Measurements from ENCODE around the gene EIF2B4. TPM values are rescaled to one million over a fixed set of nuclear protein-coding genes. Genes with fewer than 3 reads are reported as not detected.

EIF2B4 gene
- total and polyA plus RNA-seq, 9 of the 15 experiments (the other 6 are each of a cell fraction or from before 2014, with no cell fraction given), result 29.7 to 80.3 (median 58.9) TPM

- H3K79me2 ChIP-seq (ENCODE audit: control insufficient read depth, insufficient read depth, low read length), result peaks cover 31% of the 10 kb centered on the region
- TF ChIP-seq RBM34 (IDR thresholded peaks at IDR 0.05; ENCODE audit: borderline replicate concordance, insufficient read depth, low read length), result no peak
- TF ChIP-seq, protein P1, sequence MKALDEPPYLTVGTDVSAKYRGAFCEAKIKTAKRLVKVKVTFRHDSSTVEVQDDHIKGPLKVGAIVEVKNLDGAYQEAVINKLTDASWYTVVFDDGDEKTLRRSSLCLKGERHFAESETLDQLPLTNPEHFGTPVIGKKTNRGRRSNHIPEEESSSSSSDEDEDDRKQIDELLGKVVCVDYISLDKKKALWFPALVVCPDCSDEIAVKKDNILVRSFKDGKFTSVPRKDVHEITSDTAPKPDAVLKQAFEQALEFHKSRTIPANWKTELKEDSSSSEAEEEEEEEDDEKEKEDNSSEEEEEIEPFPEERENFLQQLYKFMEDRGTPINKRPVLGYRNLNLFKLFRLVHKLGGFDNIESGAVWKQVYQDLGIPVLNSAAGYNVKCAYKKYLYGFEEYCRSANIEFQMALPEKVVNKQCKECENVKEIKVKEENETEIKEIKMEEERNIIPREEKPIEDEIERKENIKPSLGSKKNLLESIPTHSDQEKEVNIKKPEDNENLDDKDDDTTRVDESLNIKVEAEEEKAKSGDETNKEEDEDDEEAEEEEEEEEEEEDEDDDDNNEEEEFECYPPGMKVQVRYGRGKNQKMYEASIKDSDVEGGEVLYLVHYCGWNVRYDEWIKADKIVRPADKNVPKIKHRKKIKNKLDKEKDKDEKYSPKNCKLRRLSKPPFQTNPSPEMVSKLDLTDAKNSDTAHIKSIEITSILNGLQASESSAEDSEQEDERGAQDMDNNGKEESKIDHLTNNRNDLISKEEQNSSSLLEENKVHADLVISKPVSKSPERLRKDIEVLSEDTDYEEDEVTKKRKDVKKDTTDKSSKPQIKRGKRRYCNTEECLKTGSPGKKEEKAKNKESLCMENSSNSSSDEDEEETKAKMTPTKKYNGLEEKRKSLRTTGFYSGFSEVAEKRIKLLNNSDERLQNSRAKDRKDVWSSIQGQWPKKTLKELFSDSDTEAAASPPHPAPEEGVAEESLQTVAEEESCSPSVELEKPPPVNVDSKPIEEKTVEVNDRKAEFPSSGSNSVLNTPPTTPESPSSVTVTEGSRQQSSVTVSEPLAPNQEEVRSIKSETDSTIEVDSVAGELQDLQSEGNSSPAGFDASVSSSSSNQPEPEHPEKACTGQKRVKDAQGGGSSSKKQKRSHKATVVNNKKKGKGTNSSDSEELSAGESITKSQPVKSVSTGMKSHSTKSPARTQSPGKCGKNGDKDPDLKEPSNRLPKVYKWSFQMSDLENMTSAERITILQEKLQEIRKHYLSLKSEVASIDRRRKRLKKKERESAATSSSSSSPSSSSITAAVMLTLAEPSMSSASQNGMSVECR (CRISPR knock-in tag; IDR thresholded peaks at IDR 0.05), result no peak
- TF ChIP-seq, protein P2, sequence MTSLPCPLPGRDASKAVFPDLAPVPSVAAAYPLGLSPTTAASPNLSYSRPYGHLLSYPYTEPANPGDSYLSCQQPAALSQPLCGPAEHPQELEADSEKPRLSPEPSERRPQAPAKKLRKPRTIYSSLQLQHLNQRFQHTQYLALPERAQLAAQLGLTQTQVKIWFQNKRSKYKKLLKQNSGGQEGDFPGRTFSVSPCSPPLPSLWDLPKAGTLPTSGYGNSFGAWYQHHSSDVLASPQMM (CRISPR knock-in tag; IDR thresholded peaks at IDR 0.05), result no peak
- TF ChIP-seq ZNF586 (CRISPR knock-in tag; conservative IDR thresholded peaks at IDR 0.05), result no peak
- TF ChIP-seq MIER1 (IDR thresholded peaks at IDR 0.05; ENCODE audit: low read depth), result no peak
- TF ChIP-seq SUPT5H (IDR thresholded peaks at IDR 0.05), result 0 out of 2 replicates have a peak, but pooled peaks have one; percentile 27
- no peak for TF ChIP-seq GTF2F1 (IDR thresholded peaks at IDR 0.05; ENCODE audit: low read depth, low read length)
- no peak for TF ChIP-seq ZNF239 (CRISPR knock-in tag; IDR thresholded peaks at IDR 0.05)
- no peak for TF ChIP-seq FOXP4 (CRISPR knock-in tag; IDR thresholded peaks at IDR 0.05; ENCODE audit: borderline replicate concordance)
- no peak for TF ChIP-seq CBX8 (IDR thresholded peaks at IDR 0.05; ENCODE audit: borderline replicate concordance, extremely low read depth, low read depth, low read length, poor library complexity, severe bottlenecking)
- TF ChIP-seq, protein P3, sequence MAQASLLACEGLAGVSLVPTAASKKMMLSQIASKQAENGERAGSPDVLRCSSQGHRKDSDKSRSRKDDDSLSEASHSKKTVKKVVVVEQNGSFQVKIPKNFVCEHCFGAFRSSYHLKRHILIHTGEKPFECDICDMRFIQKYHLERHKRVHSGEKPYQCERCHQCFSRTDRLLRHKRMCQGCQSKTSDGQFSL (CRISPR knock-in tag; IDR thresholded peaks at IDR 0.05), result peak; percentile 59; the same call in 1 of the 2 replicates
- TF ChIP-seq, protein P3 (tag; IDR thresholded peaks at IDR 0.05), result no peak
- no peak for TF ChIP-seq CHD2 (IDR thresholded peaks at IDR 0.05; ENCODE audit: low read depth, low read length)
Observed at GRCh38 chr2:27376866-27377617, 6.9 kb upstream of the EIF2B4 start.

More at GRCh38 chr2:27376866-27377617, 6.9 kb upstream of the EIF2B4 start:
- H3K4me2 ChIP-seq (ENCODE audit: insufficient read depth, low read length), result no peak overlapping the region
- H3K9me3 ChIP-seq (replicated peaks; ENCODE audit: control insufficient read depth, insufficient read depth, low read depth, low read length), result no peaks in the 10 kb centered on the region
- H2AFZ ChIP-seq (ENCODE audit: low read depth, low read length), result no peak overlapping the region
- peaks cover 12 to 45% of the 10 kb centered on the region in 2 experiments for H3K4me1 ChIP-seq (replicated peaks in 1 of 2; ENCODE audit: control insufficient read depth in 2 of 2, insufficient read depth in 2 of 2, low read length in 2 of 2)
- no peaks in the 10 kb centered on the region for H3K27me3 ChIP-seq (ENCODE audit: control insufficient read depth in 2 of 2, insufficient read depth in 2 of 2, low read length in 2 of 2)
- 68% methylated on average over 7 of the region's 10 CpGs for WGBS (ENCODE audit: insufficient coverage, low coverage, missing lambda C conversion rate)
- DNase-seq (ENCODE audit: extremely low read depth in 1 of 4, low spot score in 3 of 4) (no peak), ATAC-seq (no peak), FAIRE-seq (no peak)
- intact Hi-C loops (cut with micrococcal nuclease) (no loop called here), in situ Hi-C loops (cut with MboI) (no loop called here)
- CTCF ChIA-PET (ENCODE audit: low intra/inter-chr PET ratio), result no interaction called here
- peaks cover 83% of the 10 kb centered on the region for H3K36me3 ChIP-seq (ENCODE audit: control insufficient read depth, insufficient read depth, low read length)
- POLR2A ChIA-PET, result no interaction called here
- H3K27ac ChIP-seq (ENCODE audit: extremely low read depth, low read depth, low read length), result no peak overlapping the region
- H3K4me3 ChIP-seq, result no peak overlapping the region
- H3K9ac ChIP-seq (ENCODE audit: insufficient read depth in 1 of 2, low read depth in 2 of 2, low read length in 2 of 2), result no peak overlapping the region
- no TSS peak for BruUV-seq (replicated peaks)
- H3K9me1 ChIP-seq (ENCODE audit: control insufficient read depth, insufficient read depth, low read length), result no peaks in the 10 kb centered on the region
- H4K20me1 ChIP-seq (replicated peaks; ENCODE audit: control insufficient read depth, insufficient read depth, low read length), result no peaks in the 10 kb centered on the region

All from K562 (cell line).